Measurements from ENCODE around the gene CPLANE1.

DNA sequence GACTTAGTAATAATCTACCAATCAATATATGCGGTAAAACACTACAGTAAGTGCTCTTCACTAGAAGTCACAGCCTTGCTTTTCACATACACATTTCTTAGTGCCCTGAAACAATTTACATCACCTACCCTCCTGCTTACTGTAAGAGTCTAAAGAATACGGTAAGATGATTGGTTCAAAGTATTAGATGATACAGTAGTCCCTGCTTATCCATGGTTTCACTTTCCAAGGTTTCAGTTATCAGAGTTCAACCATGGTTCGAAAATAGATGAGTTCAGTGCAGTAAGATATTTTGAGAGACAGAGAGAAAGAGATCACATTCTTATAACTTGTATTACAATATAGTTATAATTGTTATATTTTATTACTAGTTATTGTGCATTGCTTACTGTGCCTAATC, 83.0 kb downstream of the CPLANE1 start:
- no peak for TF ChIP-seq CTCF (conservative IDR thresholded peaks at IDR 0.05 in 1 of 2, IDR thresholded peaks at IDR 0.05 in 1 of 2; ENCODE audit: low read depth in 1 of 2, low read length in 2 of 2)
- no peak for TF ChIP-seq EZH2 (IDR thresholded peaks at IDR 0.05; ENCODE audit: low read length, missing control alignments)

Data from fibroblast of lung (primary cell).